ENCODE measurements around the gene F2R. TPM values are rescaled to one million over a fixed set of nuclear protein-coding genes. Genes with fewer than 3 reads are reported as not detected.

The F2R gene
- total and polyA plus RNA-seq, 2 of the 13 experiments (the other 11 are each of a cell fraction or from before 2014, with no cell fraction given): 8.3 to 12.3 TPM

- TF ChIP-seq ZGPAT (CRISPR knock-in tag; IDR thresholded peaks at IDR 0.05): peak; percentile 45; the same call in 1 of the 2 replicates
- no peak for TF ChIP-seq RNF2 (conservative IDR thresholded peaks at IDR 0.05; ENCODE audit: low read depth)
- no peak for TF ChIP-seq ZXDC (CRISPR knock-in tag; IDR thresholded peaks at IDR 0.05)
- no peak for TF ChIP-seq ZSCAN31 (CRISPR knock-in tag; IDR thresholded peaks at IDR 0.05; ENCODE audit: low read depth)
- no peak for TF ChIP-seq ZNF737 (CRISPR knock-in tag; IDR thresholded peaks at IDR 0.05; ENCODE audit: borderline replicate concordance)
- TF ChIP-seq EP300 (IDR thresholded peaks at IDR 0.05; ENCODE audit: low read depth in 2 of 2, low read length in 2 of 2): no peak
- no peak for TF ChIP-seq EP300 (CRISPR knock-in tag; IDR thresholded peaks at IDR 0.05; ENCODE audit: borderline replicate concordance)
- peak; percentile 40; the same call in 1 of the 2 replicates for TF ChIP-seq ZNF790 (CRISPR knock-in tag; IDR thresholded peaks at IDR 0.05; ENCODE audit: borderline replicate concordance)
- no peak for TF ChIP-seq RFX5 (IDR thresholded peaks at IDR 0.05; ENCODE audit: low read depth, low read length)
- no peak for TF ChIP-seq HNRNPL (IDR thresholded peaks at IDR 0.05; ENCODE audit: low read depth, low read length)
- no peak for TF ChIP-seq SRF (IDR thresholded peaks at IDR 0.05; ENCODE audit: low read depth, low read length)
- no peak for TF ChIP-seq ZNF7 (CRISPR knock-in tag; IDR thresholded peaks at IDR 0.05)
- TF ChIP-seq PTBP1 (IDR thresholded peaks at IDR 0.05; ENCODE audit: low read depth, low read length, poor library complexity, severe bottlenecking): no peak
- TF ChIP-seq TCF7L2 (IDR thresholded peaks at IDR 0.05; ENCODE audit: low read depth, low read length): no peak
- TF ChIP-seq MZF1 (CRISPR knock-in tag; IDR thresholded peaks at IDR 0.05; ENCODE audit: borderline replicate concordance): no peak
- no peak for TF ChIP-seq ZNF280D (CRISPR knock-in tag; IDR thresholded peaks at IDR 0.05)
- 0 out of 2 replicates have a peak, but pooled peaks have one; percentile 16 for TF ChIP-seq SMYD3 (CRISPR knock-in tag; IDR thresholded peaks at IDR 0.05)
- 0 out of 2 replicates have a peak, but pooled peaks have one; percentile 20 for TF ChIP-seq DPF2 (CRISPR knock-in tag; IDR thresholded peaks at IDR 0.05; ENCODE audit: borderline replicate concordance, low read depth)
- TF ChIP-seq TRAFD1 (CRISPR knock-in tag; IDR thresholded peaks at IDR 0.05; ENCODE audit: borderline replicate concordance): no peak
- no peak for TF ChIP-seq FOXJ3 (CRISPR knock-in tag; IDR thresholded peaks at IDR 0.05; ENCODE audit: borderline replicate concordance)
- TF ChIP-seq BCL6 (CRISPR knock-in tag; IDR thresholded peaks at IDR 0.05): no peak; the same call in 1 of the 2 replicates
Measured at GRCh38 chr5:76715736-76716455, at the start of gene F2R (continued).
